ENCODE measurements around the gene AMIGO1. TPM values are rescaled to one million over a fixed set of nuclear protein-coding genes. Genes with fewer than 3 reads are reported as not detected.

Gene AMIGO1
- total RNA-seq, 1 donor from 2014 or later = 19.4 TPM

GRCh38 chr1:109493805-109494539, 15.6 kb downstream of the AMIGO1 start, which contains the start of gene CYB561D1:
CYB561D1 (plus strand) TSS chr1:109494094; CDS start chr1:109494140, 46 bp downstream.
- Histone ChIP-seq H3K4me1 (peaks cover 44% of the 10 kb centered on the region), H3K27ac (replicated peaks) (peak within 1 kb of the TSS; percentile 90), H3K4me3 (peak within 1 kb of the TSS; percentile 94), H3K27me3 (ENCODE audit: low read depth) (no peaks in the 10 kb centered on the region), H3K36me3 (peaks cover 18% of the 10 kb centered on the region), H3K9me3 (replicated peaks) (no peaks in the 10 kb centered on the region)
- peak; percentile 98 for TF ChIP-seq CTCF (IDR thresholded peaks at IDR 0.05; ENCODE audit: borderline replicate concordance)
- DNase-seq = peak; percentile 88
- intact Hi-C loops (cut with micrococcal nuclease) = loop anchor here (2.0 kb wide), 1 partner anchor 43 kb away; no protein-coding TSS in a partner anchor

GRCh38 chr1:109493227-109493626, 16.3 kb downstream of the AMIGO1 start:
- Histone ChIP-seq H3K9me3 (replicated peaks) (no peaks in the 10 kb centered on the region), H3K4me3 (peak overlapping the region; percentile 94), H3K27ac (replicated peaks) (peak overlapping the region; percentile 90), H3K36me3 (peaks cover 25% of the 10 kb centered on the region), H3K4me1 (peaks cover 40% of the 10 kb centered on the region), H3K27me3 (ENCODE audit: low read depth) (no peaks in the 10 kb centered on the region)
- DNase-seq = no peak
- intact Hi-C loops (cut with micrococcal nuclease) = no loop called here
- TF ChIP-seq CTCF (IDR thresholded peaks at IDR 0.05; ENCODE audit: borderline replicate concordance) = no peak

- Histone ChIP-seq H3K36me3 (peaks cover 27% of the 10 kb centered on the region), H3K27me3 (ENCODE audit: low read depth) (no peaks in the 10 kb centered on the region), H3K4me3 (no peak overlapping the region), H3K9me3 (replicated peaks) (no peaks in the 10 kb centered on the region), H3K4me1 (peaks cover 38% of the 10 kb centered on the region), H3K27ac (replicated peaks) (no peak overlapping the region)
- DNase-seq = no peak
- intact Hi-C loops (cut with micrococcal nuclease) = no loop called here
- no peak for TF ChIP-seq CTCF (IDR thresholded peaks at IDR 0.05; ENCODE audit: borderline replicate concordance)
Observed at GRCh38 chr1:109492779-109493178, 16.7 kb downstream of the AMIGO1 start.

- intact Hi-C loops (cut with micrococcal nuclease) = no loop called here
- H3K36me3 ChIP-seq = peaks cover 24% of the 10 kb centered on the region
- DNase-seq = no peak
- H3K27me3 ChIP-seq (ENCODE audit: low read depth) = no peaks in the 10 kb centered on the region
- no peak overlapping the region for H3K4me3 ChIP-seq
- H3K27ac ChIP-seq (replicated peaks) = peak overlapping the region; percentile 59
- TF ChIP-seq CTCF (IDR thresholded peaks at IDR 0.05; ENCODE audit: borderline replicate concordance) = no peak
- peaks cover 38% of the 10 kb centered on the region for H3K4me1 ChIP-seq
- H3K9me3 ChIP-seq (replicated peaks) = no peaks in the 10 kb centered on the region
Observed at GRCh38 chr1:109491372-109491771, 18.2 kb downstream of the AMIGO1 start.

GRCh38 chr1:109490934-109491302, 18.6 kb downstream of the AMIGO1 start:
- no peak for DNase-seq
- peaks cover 20% of the 10 kb centered on the region for H3K36me3 ChIP-seq
- intact Hi-C loops (cut with micrococcal nuclease) = no loop called here

More at GRCh38 chr1:109490934-109491302, 18.6 kb downstream of the AMIGO1 start:
- Histone ChIP-seq H3K4me1 (peaks cover 38% of the 10 kb centered on the region), H3K9me3 (replicated peaks) (no peaks in the 10 kb centered on the region), H3K27me3 (ENCODE audit: low read depth) (no peaks in the 10 kb centered on the region), H3K27ac (replicated peaks) (peak overlapping the region; percentile 59), H3K4me3 (no peak overlapping the region)
- peak; percentile 6 for TF ChIP-seq CTCF (IDR thresholded peaks at IDR 0.05; ENCODE audit: borderline replicate concordance)

Data from left ventricle myocardium inferior (tissue), 1 donor.